Measurements from ENCODE around the gene C14orf119.

Gene C14orf119, protein sequence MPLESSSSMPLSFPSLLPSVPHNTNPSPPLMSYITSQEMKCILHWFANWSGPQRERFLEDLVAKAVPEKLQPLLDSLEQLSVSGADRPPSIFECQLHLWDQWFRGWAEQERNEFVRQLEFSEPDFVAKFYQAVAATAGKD

DNA sequence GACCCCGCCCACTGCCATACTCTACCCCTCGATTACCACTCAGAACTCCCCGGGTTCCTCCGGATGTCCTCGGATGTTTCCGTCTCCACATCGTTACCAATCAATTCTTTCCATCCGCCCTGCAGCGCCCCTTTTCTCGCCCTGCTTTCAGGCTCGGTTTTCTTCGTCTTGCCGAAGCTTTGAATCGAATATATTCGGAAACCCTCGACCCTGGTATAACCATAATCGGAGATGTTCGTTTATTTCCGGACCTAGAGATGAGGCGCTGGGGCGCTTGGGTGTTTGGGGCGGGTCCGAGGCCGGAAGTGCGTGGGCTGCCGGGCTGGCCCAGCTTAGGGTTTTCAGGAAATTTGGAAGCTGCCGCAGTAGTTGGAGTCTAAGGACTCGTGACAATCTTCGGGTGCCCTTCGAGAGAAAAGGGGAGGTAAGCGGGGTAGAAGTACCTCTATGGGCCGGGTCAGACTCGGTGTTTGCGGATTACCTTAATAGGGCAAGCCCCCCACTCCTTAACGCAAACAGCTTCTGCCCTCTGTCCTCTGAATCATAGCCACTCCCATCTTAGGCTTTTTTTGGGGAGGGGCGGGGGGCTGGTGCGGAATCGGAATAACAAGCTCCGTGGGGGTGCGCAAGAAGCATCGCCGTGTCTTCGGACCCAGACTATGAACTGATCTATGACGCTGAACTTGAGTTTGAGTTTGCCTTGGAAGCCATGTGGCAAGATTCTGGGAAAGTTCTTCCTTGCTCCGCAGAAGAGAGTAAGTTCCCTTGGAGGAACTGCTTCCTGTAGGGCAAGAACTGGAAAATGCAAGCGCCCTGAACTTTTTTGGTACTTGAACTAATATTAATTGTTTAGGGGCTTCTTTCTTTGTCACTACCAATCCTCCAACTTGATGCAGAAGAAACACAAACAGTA, at the start of gene C14orf119:
Gene C14orf119 (plus strand): TSS at position 310 of the 913 bp plus-strand sequence. CDS start 2,154 bp downstream, outside the sequence.
- DNase-seq (ENCODE audit: low read depth) = peak; percentile 99

DNA sequence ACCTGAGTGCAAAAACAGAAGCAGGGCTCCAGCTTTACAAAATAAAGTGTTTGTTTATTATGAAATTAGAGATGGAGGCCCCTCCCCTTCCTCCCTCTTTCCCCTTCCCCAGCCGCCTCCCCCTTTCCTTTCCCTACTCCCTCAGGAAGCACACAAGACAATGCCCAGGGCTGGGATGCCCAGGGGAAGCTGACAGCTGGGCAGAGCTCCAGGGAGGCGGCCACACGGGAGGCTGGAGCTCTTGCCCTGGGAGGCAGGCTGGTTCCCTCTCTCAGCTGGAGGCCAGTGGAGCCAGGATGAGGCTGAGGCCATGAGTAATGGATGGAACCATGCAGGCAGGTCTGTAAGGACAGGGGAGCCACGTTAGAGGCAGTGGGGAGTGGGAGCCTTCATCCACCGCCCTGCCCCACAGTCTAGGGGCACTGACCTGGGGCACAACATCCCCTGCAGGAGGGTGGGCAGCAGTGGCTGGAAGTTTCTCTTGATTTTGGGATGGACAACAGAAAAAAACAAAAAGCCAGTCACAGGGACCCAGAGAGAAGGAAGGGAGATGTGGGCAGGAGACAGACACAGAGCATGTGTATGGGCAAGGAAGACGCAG, 48.2 kb upstream of the C14orf119 start:
- DNase-seq (ENCODE audit: low read depth) = no peak

DNA sequence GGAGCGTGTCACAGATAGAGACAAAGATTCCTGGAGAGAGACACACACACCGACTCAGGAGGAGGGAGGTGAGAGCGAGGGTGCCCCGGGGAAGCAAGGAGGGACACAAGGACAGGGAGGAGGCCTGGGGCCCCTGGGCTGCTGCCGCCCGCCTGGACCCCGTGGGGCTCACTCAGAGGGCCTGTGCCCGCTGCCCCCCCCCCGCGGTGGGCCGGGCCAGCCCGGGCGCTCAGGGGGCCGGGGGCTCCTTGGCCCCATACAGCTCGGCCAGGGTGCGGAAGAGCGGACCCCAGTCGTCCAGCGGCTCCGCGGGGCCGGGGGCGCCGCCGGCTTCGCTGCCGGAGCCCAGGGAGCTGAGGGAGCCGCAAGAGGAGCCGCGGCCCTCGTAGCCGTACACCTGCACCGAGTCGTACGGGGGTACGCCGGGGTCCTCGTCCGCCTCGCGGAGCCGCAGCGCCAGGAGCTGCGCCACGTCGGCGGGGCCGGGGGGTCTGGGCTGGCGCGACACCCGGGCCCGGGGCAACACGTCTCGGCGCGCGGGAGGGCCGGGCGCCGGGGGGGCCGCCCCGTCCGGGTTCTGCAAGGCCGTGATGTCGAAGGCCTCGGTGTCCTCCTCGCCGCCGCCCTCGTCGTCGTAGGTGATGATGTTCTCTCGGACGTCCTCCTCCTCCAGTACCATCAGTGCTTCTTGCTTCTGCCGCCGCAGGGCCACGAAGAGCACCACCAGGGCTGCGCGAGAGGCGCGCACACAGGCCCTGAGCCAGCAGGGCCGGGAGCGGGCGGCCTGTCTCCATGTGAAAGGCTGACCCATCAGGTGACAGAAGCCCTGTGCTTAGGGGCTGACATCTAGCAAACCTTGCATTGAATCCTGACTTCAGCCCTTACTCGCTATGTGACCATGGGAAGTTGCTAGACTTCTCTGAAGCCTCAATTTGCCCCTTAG, 47.3 kb upstream of the C14orf119 start:
- no peak for DNase-seq (ENCODE audit: low read depth)

DNA sequence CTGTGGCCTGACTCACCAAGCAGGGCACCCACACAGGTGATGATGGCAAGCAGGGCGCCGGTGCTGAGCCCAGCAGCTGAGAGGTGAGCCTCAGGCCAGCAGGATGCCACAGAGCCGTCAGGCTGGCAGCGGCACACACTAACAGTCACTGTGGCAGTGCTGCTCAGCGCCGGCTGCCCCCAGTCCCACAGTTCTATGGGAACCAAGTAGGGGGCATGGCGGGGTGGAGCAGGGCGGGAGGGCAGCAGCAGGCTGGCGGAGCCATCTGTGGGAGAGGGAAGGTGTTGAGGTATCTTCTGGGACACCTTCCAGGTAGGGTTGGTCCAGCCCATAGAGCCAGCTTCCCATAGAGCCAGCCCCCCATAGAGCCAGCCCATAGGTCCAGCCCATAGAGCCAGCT, 46.3 kb upstream of the C14orf119 start:
- no peak for DNase-seq (ENCODE audit: low read depth)

DNA sequence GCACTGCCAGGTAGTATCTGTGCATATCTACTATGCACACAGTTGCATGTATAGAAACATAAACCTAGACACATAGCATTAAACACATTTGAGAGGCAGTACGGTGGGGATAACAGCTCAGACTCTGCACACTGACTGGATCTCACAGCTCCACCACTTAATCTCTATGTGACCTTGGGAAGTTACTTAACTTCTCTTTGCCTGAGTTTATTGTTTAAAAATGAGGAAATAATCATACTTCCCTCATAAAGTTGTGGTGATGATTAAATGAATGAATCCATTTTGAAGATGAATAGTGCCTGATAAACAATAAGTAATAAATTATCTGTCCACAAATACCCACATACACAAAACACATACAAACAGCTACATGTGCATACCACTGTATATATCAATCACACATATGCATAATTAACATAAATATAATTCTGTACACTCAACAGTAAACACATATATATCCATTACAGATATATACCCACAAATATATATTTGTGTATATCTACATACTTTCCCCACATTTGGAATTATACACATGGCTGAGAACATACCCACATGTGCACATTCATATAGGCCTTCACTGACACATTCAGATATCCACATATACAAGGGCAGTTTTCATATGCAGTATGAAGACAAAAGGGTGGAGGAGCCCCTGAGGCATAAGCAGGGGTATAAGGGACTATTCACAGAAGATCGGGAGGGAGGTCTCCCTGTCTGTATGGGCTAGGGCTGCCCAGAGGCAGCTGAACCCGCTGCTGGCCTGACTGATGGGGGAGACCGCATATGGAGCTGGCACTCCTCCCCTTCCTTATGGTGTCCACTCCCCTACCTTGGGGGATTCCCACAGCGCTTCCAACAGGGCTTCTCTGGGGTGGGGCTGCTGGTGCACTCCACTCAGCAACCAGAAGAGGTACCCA, 43.9 kb upstream of the C14orf119 start:
- no peak for DNase-seq (ENCODE audit: low read depth)

DNA sequence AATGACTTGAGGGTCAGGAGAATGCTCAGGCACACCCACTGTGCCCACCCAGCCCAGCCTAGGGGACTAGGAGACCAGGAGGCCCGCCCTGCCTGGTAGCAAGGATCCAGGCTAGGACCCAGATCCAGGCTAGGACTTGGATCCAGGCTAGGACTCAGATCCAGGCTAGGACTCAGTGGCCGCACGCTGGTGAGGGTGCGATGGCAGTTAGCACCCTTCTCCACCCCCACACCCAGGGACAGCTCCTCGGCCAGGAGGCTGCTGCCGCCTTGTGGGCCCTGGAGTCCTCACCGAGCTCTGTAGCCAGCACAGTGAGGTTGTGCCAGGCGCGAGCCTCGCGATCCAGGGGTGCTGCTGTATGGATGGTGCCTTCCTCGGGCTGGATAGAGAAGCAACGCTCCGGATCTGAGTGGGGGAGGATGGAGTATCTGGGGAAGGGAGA, 43.1 kb upstream of the C14orf119 start:
- DNase-seq (ENCODE audit: low read depth) = no peak

DNA sequence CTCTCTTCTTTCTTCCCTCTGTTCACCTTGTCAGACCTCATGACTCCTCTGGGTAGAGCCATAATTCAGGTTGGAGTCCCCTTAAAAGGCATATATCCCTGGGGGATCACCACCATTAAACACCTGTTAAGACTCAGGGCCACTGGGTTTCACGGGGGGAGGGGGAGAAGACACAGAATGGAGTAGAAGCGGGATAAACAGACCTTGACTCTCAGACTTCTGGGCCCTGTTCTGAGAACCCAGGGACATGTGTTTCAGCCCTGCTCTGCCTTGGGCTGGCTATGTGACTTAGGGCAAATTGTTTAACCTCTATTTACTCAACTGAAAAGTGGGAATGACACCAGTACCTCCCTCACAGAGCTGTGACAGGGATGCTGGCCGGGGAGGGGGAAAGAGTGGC, 42.6 kb upstream of the C14orf119 start:
- no peak for DNase-seq (ENCODE audit: low read depth)

DNA sequence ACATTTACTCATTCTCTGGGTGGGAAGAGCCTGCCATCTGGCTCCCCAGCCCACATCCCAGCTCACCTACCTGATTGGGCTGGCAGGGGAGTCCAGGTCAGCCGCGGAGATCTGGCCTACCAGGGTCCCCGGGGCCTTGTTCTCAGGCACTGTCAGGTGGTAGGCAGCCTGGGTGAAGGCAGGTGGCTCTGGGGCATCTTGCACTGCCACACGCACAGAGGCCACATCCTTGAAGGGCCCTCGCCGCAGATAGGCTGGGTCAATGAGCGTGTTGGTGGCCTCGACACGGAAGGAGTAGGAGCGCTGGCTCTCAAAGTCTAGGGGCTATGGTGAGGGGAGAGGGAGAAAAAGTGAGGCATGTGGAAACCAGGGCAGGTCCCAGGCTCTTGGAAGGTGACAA, 41.9 kb upstream of the C14orf119 start:
- no peak for DNase-seq (ENCODE audit: low read depth)

DNA sequence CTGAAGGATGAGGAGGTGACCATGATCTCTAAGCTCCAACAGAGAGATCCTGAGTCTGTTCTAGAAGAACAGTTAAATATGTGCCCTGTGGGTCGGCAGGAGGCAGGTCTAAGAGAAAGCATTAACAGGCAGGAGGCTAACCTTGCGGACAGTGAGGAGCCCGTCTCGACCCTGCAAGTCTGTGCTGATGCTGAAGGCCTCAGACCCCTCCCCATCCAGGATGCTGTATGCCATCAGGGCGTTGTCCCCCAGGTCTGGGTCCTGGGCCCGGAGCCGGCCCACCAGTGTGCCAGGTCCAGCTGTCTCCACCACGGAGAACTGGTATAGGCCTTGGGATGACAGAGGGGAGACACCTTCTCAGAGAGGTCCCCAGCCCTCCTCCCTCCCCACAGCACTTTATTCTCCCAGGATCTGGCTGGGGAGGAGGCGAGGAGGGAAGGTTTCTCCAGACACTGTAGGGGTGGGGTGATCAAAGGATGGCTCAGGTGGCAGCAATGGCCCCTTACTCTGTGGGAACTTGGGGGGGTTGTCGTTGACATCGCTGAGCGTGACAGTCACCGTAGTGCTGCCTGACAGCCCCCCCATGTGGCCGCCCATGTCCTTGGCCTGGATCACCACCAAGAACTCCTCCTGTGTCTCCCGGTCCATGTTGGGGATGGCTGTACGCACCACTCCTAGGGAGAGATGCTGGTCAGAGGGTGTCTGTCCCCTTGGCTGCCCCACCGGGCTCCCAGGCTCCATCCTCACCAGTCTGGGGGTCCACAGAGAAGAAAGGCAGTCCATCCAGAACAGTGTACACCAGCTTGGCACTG, 41.1 kb upstream of the C14orf119 start:
- no peak for DNase-seq (ENCODE audit: low read depth)

DNA sequence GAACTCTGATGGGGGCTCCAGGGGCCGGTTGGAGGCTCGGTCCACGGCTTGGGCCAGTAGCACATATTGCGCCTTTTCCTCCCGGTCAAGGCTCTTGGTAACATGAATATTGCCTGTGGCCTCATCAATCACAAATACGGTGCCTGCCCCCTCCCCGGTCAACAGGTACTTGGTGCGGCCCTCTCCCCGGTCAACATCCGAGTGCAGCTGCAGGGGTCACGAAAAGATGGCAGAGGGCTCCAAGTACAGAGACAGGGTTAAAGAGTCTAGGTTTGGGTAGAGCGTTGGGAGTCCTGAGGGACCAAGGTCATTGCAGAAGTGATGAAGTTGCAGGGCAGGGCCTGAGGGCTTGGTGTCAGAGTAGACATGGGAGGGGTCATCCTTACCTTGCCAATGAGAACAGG, 40.2 kb upstream of the C14orf119 start:
- DNase-seq (ENCODE audit: low read depth) = no peak

DNA sequence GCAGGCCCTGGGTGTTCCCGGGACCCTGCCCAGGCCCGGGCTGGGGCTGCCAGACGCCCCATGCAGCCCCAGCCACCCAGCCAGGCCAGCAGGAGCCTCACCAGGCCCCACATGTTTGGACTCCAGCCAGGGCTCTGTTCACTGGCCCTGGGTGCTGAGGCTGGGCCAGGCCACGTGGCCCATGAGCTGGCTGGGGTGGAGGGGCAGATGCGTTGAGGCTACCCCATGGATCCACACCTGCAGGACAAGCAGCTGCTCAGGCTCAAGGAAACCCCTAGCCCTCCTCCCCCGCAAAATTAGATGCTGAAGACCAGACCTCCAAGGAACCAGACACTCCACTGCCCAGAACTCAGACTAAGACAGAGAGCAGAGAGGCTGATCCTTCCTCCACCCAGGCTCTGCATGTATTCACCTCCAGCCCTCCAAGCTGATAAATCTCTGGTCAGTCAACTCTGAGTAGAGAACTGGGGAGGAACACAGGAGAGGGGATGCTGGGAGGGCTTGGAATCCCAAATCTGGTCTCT, 39.6 kb upstream of the C14orf119 start:
- no peak for DNase-seq (ENCODE audit: low read depth)

DNA sequence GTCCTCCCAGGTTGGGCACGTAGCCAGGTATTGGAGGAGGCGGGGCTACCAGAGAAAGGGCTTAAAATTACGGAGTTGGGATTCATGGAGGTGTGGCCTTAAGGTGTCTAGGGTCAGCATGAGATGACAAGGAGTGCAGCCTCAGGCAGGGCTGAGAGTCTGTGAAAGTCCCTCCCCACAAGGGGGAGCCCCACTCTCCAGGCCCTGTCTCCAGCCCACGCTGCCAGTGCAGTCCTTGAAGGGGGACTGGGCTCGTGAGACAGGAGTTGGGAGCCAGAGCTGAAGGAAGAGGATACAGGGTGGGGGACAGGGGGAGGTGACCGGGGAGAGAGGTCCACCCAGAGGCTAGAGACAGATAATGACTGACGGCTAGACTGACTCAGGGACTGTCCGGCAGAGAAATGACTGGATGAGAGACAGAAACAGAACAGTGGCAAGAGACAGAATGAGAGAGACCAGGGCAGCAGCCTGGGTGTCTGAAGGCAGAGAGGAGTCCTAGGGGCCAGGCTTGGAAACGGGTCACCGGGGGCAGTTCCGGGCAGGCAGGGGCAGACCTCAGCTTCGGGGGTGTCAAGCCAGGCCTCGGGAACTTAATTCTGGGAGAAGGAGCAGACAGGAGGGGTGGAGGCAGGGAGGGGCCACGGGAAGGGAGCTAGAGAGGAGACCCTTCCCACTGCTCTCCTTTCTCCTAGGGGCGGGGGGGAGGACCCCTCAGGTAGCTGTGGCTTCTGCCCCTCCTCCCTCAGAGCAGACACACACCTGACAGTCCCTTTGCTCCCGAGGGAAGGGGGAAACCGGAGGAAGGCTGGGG, 39.0 kb upstream of the C14orf119 start:
- no peak for DNase-seq (ENCODE audit: low read depth)

DNA sequence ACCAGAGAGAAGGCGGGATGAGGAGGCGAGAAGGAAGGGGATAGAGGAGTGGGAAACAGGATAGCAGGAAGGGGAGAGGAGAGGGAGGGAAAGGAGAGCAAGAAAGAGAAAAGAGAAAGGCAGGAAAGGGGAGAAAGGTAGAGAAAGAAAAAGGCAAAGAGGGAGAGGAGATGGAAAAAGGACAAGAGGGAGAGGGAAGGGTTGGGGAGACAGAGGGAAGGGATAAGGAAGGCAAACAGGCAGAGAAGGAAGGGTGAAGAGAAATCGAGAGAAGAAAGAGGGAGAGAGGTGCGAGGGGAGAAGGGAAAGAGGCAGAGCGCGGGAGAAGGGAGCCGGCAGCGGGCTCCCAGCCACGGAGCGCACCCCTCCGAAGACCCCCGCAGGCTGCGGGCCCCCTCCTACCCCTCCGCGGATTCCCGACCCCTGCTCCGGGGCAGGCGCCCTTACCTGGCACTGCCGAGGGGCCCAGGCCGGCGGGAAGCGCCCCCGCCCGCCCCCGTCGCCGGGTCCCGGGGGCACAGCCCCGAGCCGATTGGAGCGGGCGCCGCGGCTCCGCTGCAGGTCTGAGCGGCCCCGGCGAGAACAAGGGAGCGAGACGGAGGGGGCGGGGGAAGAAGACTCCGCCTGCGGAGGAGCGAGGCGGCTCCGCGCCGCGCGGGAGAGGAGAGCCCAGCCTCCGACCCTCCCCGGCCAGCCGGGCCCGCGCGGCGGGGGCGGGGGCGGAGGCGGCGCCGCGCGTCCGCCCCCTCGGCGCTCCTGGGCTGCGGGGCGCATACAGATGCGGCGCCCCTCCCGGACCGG, 38.1 kb upstream of the C14orf119 start, which contains the start of gene CDH24:
Gene CDH24 (minus strand): TSS at position 565 of the 801 bp plus-strand sequence. CDS start 1,787 bp downstream, outside the sequence.
- DNase-seq (ENCODE audit: low read depth) = no peak

DNA sequence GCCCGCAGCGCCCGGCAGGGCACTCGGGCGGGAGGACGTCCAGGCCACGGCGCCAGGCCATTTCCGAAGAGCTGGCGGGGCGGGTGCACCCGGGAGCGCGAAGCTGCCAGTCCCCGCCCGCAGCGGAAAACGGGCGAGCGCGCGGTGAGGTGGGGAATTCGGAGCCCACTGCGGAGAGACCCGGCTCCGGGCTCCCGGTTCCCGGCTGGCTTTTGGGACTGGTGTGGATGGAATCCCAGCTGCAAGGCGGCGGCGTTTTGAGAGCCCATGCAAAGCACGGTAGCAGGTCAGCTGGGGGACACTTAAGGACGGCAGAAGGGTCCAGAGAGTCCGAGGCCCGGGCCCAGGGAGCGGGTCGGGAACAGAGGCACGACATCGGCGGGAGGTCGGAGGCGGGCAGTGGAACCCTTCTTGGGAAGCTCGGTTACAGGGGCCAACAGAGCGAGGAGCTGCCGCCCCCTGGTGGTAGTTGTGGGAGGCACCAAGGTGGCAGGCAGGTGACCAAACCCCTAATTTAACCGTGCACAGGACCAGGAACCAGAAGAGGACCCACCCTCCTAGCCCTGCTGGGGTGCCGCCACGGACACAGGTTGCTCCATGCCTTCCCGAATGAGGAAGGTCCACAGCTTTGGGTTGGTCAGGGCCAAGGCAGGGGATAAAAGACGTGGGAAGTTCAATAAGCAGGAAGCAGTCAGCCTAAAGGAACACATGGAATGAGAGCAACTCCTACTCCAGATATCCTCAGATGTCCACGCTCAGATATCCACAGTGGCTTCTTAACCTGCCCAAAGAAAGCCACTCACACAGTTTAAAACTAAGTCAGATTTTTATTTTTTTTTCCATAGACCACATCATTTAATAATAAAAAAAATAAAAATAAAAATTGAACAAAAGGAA, 37.3 kb upstream of the C14orf119 start:
- DNase-seq (ENCODE audit: low read depth) = peak; percentile 51

DNA sequence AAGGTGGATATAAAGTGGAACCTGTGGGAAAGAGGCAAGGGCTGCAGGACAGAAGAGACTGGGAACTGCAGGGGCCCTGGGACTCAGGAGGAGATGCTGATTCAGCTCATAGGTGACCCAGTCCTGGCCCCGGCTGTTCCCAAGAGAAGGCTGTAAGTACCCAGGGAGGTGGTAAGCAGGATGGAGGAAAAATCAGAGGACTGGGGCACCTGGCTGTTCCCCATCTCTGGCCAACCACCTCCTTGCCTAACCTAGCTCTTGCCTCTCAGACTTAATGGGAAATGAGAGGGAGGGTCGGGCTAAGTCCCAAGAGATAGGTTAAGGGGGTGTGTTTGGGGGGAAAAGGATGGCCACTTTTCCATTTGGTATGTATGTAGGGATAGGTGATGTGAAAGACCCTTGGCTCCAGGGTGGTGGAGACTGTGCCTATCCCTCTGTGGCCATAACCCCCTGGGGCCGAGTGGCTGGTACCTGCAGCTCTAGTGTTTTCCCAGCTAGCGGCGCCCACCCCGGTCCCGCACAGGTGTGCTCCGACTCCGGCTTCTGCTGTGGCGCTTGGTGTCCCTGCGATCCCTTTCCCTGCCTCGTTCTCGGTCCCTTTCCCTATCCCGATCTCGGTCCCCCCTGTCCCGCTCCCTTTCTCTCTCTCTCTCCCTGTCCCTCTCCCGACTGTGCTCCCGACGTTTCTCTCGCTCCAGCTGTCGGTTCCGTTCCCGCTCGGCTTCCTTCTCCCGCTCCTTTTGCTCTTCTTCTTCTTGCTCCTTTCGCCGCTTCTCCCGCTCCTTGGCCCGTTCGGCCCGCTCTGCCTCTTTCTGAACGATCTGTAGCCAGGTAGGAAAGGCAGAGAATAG, 36.4 kb upstream of the C14orf119 start:
- no peak for DNase-seq (ENCODE audit: low read depth)
